IPS-18c (cell line): ENCODE results near the gene ITPKC.

Experiments used
- H3K4me3 ChIP-seq: 2 replicates; pipeline ENCODE4 v1.7.0; 2013; ENCODE audit warnings: low read depth, mild to moderate bottlenecking, low read length, moderate library complexity; ENCODE audit not compliant: insufficient read depth
- H3K9me3 ChIP-seq: one replicate; pipeline ENCODE4 v1.6.1; 2013; ENCODE audit warnings: mild to moderate bottlenecking, low read length, moderate library complexity; ENCODE audit not compliant: control insufficient read depth, insufficient read depth

The ITPKC gene

DNA sequence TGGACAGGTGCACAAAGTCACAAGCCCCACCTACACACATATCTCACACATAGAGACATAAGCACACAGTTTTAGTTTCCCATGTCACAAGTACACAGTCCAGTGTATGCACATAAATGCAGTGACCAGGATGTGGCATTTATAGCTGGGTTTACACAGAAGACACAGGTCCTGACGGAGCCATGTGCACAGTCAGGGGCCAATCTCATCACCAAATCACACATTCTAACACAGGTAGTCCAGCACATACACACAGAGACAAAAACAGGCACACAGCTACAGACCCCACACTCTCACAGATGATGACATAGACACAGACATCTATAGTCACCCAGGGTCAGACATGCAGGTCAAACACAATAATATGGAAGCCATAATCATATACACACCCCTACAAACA lies 28.6 kb upstream of the ITPKC start:
- H3K4me3 ChIP-seq, result no peak overlapping the region
- H3K9me3 ChIP-seq, result no peaks in the 10 kb centered on the region

DNA sequence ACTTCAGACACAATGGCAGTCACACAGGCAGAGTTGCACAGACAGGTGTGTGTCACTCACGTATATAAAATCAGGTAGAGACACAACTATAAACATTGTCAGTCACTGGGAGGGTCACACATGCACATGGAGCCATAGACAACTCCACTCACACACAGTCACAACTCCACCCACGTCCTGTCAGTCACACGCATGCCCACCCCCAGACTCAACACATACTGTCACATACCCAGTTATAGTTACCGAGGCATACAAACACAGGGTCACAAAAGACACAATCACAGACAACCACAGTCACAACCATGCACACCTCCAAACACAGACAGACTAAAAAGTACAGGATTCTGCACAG lies 27.9 kb upstream of the ITPKC start:
- no peaks in the 10 kb centered on the region for H3K9me3 ChIP-seq
- H3K4me3 ChIP-seq, result peak overlapping the region; percentile 64; the same call in 1 of the 2 replicates

DNA sequence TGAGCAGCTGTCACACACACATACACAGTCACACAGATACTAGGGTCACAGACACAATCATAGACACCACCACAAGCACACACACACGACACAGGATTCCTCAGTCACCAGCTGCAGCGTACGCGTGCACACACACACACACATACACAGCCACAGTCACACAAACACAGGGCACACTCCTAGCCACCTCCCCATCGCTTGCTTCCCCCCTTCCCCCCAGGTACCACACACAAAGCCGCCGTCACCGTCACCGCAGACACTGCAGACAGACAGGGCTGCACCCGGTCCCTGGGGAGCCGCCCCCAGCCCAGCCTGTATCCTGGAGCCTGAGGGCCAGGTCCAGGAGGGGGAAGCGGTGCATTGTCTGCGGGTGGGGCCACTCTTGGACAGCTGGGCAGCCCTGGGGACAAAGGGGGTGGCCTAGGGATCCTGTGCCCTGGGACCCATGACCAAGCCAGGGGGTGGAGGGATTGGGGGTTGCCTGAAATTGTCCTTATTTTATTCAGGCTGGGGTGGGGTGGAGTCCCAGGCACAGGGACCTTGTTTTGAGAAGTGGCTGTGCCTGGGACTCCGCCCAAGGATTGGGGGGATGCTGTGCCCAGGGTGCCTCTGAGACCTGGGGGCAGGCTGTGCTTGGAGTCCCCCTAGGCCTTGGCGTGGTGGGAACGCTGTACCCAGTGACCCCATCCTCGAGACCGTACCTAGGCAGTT lies 27.4 kb upstream of the ITPKC start:
- Histone ChIP-seq H3K9me3 (no peaks in the 10 kb centered on the region), H3K4me3 (peak overlapping the region; percentile 64)

DNA sequence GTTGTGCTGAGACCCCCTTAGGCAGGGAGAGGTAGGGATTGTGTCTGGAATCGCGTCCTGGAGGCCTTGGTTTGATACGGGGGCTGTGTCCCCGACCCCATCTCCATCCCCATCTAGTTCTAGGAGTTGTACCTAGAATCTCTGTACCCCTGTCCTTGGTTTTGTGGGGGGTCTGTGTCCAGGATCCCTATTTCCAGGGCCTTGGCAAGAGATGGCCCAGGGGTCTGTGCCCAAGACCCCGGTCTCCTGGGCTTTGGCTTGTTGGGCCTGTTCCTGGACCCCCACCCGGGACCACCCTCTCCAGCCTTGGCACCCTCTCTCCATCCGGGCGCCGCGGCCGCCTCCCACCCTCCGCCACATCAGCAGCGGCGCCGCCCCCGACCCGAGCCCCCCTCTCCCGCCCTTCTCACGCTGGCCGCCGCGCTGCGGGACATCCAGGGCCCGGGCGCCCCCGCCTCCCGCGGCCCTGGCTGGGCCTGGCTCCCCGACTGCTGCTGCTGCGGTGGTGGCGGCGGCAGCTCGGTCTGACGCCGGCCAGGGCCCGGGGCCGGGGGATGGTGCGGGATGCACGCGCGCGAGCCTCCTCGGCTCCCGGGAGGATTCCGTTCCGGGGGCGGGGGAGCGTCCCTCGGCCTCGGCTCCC lies 26.7 kb upstream of the ITPKC start, which contains the start of gene NUMBL:
Gene NUMBL (minus strand): TSS at position 602 of the 643 bp plus-strand sequence. CDS start 168 bp downstream, at position 434.
- H3K9me3 ChIP-seq, result no peaks in the 10 kb centered on the region
- peak within 1 kb of the TSS; percentile 71 for H3K4me3 ChIP-seq

DNA sequence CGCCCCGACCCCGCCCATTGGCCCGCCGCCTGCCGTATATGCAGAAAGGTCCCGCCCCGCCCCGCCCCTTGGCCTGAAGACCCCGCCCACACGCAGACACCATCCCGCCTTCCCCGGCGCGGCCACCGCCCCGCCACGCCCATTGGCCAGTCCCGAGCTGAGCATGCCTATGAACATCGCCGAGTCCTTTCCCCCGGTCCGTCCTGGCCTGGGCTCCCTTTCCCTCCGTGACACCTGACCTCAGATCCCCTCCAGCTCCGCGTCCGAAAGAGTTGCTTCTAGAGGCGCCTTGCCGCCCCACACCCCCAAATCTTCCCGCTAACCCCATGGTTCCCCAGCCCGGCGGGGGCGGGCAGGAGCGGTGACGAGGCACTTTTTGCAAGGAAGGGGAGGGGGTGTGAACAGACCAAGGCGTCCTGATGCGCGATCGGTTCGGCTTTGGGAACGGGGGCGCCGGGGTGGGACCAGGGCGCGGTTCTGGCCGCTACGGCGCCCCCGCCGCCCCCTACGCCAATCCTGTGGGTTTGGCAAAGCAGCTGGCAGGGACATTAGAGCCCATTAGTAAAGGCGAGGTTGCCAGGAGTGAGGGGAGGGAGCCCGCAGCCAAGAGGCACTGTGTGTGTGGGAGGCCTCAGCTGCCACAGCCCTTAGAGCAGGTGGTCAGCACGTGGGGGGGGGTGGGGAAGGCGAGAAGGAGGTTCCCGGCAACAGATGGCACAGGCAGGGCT lies 26.1 kb upstream of the ITPKC start:
- peak overlapping the region; percentile 71 for H3K4me3 ChIP-seq
- H3K9me3 ChIP-seq, result no peaks in the 10 kb centered on the region

DNA sequence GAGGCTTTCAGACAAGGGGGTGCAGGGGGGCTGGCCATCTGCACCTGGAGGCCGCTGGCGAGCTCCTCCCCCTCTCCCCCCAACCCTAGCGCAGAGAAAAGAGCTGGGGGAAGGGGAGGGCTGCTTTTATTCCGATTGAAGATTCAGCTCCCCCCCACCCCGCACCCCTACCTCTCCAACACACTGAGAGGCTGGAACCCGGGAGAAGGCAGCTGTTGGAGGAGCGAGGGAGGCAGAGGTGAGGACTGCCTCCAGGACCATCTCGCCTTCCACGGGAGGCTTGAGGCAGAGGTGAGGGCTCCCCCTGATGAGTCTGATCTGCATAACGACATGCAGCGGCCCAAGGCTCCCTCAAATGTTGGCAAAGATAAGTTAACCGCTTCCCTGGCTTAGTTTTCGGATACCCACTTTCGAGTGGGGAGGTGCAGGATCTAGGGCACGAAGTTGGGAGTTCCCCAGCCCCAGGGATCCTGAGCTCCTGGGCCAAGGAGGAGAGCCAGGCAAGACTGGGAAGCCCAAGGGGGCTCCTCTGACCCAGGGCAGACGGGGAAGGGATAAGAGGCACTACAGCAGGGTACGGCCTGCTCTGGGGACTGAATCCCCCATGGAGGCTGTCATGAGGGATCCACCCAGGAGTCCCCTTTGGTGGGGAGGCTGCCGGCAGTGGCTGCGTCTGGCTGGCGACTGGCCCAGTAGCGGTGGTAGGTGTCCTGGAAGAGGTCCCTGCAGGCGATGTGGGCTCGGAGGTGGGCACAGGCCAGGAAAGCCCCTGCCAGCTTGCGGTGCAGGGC lies 25.3 kb upstream of the ITPKC start:
- peak overlapping the region; percentile 71 for H3K4me3 ChIP-seq
- H3K9me3 ChIP-seq, result no peaks in the 10 kb centered on the region

DNA sequence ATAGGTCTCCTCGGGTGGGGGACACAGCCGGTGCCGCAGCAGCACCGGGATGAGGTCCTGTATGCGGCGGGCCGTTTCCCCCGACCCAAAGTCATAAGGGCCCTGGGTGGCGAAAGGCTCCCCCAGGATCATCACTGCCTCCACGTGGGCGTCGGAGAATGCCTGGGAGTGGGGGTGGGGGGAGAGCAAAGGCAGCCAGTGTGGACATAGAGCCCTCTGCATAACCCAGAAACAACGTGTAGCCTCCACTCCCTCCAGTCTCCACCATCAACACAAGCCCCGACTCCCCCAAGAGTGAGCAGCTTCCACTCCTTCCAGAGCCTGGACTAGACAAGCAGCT lies 24.7 kb upstream of the ITPKC start:
- no peaks in the 10 kb centered on the region for H3K9me3 ChIP-seq
- no peak overlapping the region; the same call in 1 of the 2 replicates for H3K4me3 ChIP-seq

DNA sequence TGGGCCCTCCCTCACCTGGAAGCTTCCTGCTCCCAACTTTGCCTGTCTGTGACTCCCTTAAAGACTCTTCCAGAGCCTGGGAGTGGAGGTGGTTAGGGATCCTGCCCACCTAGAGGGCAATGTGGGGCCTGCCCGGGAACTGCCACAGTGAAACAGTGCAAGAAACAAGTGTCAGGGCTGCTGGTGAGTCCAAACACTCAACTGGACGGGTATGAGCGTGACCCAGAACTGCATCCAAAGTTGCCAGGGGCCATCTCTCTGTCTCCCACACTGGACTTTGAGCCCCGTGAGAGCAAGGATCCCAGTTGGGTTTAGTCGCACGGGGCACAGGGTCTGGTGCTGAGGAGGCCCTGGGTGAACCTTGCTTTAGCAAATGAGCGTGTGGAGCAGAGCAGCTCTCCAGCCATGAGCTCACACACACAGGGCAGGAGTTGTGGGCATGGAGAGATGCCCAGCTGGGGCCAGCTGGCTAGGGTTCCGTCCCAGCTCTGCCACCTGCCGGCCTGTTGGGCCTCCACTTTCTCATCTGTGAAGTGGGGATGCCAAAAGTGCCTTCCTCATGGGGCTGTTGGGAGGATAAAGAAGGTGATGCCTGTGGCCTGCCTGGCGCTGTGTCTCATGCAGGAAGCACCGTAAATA lies 23.6 kb upstream of the ITPKC start:
- Histone ChIP-seq H3K4me3 (no peak overlapping the region), H3K9me3 (no peaks in the 10 kb centered on the region)

DNA sequence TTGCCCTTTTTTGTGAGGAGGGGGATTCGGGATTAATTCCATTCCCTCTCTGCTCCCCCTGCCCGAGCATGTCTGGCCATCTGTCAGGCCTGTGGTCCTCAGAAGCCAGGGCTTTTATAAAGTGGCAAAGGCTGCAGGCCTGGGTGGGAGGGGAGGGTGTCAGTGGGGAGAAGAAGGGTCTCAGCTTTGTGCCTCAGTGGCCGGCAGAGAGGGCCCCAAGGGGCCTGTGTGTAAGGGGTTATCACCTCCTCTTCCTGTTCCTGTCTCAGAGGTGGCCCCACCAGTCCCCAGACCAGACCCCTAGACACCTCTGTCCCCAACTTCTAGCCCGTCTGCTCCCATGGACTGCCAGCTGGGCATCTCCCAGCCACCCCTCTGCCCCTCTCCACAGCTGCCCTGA lies 23.0 kb upstream of the ITPKC start:
- Histone ChIP-seq H3K9me3 (no peaks in the 10 kb centered on the region), H3K4me3 (no peak overlapping the region)

DNA sequence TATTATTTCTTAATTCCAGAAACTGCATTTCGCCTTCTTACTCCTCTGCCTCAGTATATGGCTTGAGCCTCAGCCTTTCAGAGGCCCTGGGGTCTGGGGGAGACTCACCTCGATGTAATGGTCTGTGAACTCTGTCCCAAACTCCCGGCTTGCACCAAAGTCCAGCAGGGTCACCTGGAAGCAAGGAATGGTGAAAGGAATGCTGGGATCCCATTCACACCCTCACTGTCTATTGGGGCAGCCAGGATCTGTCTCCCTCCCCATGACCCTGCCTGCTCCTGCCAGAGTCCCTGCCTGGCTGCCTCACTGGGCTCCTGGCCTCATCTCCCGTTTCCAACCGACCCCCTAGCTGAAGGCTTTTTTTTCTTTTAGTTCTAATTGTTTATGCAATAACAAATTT lies 21.0 kb upstream of the ITPKC start:
- Histone ChIP-seq H3K4me3 (no peak overlapping the region), H3K9me3 (no peaks in the 10 kb centered on the region)

DNA sequence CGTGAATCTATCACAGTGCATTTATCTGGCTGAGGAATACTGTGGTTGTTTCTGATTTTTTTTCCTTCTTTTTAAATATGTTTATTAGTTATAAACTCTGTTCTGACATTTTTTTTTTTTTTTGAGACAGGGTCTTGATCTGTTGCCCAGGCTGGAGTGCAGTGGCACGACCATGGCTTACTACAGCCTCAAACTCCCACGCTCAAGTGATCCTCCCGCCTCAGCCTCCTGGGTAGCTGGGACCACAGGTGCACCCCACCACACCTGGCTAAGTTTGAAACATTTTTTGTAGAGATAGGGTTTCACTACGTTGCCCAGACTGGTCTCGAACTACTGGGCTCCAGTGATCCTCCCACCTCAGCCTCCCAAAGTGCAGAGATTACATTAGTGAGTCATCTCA lies 19.9 kb upstream of the ITPKC start:
- no peaks in the 10 kb centered on the region for H3K9me3 ChIP-seq
- no peak overlapping the region for H3K4me3 ChIP-seq

DNA sequence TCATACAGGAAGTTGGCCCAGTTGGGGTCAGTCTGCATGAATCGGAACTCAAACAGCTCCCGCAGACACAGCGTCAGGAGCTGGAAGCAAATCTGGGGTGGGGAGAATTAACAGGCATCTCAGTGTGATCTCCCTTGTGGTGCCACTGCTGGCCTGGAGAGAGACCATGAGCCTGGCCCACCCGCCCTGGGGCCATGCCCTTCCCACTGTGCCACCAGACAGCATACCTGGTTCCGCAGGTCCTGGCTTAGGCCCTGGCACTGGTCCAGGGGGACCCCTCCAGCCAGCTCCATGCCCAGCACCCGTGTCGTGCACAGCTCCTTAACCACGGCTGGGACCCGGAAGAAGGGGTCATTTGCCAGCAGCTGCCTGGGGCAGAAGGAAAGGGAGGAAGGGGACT lies 16.8 kb upstream of the ITPKC start:
- H3K9me3 ChIP-seq, result no peaks in the 10 kb centered on the region
- H3K4me3 ChIP-seq, result no peak overlapping the region

DNA sequence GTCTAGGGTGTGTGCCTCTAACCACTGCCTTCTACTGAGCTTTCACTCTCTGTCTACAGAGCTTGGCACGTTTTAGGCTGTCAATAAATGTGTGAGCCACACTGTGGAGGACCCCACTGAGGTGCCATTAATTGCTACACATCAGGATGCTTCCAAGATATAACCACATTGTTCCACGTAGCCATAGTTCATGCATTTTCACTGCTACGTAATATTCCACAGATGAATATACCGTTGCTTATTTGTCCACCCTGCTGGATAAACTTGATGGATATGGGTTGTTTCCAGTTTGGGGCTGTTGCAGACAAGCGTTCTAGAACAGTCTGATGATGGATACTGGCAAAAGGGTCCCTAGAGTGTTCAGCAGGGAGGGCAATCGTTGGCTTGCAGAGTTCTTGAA lies 15.2 kb upstream of the ITPKC start:
- Histone ChIP-seq H3K9me3 (no peaks in the 10 kb centered on the region), H3K4me3 (no peak overlapping the region)

DNA sequence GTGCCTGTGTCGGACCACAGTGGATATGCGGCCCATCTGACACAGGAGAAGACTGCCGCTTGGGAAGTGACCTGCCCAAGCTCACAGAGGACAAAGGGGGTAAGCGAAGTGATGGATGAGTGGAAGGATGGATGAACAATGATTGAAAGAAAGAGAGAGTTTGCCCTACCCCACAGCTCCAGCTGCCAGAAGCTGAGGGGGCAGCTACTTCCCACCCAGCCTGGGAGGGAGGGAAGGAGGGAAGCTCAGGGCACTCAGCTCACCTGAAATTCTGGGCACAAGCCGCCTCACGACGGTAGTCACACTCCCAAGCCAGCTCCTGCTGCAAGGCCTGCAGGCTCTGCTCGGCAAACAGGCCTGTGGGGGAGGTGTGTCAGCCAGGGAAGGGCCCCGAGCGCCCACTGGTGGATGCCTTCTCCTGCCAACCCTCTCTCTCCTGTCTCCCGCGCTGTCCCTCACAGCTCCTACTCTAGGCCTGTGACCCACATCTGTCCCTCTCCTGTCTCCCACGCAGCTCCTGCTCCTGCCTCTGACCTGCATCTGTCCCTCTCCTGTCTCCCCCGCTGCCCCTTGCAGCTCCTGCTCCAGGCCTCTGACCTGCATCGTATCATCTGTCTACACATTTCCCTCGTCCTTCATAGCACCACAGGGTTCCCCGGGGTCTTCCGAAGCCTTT lies 14.4 kb upstream of the ITPKC start:
- no peaks in the 10 kb centered on the region for H3K9me3 ChIP-seq
- no peak overlapping the region for H3K4me3 ChIP-seq

DNA sequence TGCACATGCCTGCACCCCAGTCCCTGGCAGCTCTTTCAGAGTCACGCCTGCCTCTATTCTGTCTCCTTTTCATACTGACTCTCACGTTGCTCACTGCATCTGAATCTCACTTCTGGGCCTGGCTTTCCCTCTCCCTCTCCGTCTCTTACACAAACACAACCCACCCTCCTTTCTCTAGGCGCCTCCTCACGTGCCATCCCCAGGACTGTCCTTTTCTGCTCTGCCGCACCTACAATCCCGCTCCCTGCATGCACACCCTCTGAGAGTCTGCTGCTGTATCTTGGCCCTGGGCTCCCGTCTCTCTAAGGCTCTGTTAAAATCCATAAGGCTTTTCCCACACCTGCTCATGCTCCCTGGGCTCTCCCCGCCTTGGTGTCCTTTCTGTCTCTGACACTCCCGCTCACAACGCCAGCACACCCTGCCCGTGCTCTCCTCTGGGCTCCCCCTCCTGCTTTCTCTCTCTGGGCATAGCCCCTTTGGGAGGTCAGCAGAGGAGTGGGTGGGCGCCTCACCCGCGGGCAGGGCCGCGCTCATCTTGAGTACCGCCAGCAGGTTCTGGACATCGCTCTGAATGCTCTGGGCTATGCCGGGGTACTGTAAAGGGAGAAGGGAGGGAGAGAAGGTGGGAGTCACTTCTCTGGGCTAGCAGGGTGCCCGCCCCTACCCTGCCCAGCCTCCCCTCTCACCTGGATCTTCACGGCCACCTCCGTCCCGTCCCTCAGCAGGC lies 13.7 kb upstream of the ITPKC start:
- no peak overlapping the region for H3K4me3 ChIP-seq
- no peaks in the 10 kb centered on the region for H3K9me3 ChIP-seq
